ENCODE results near the gene CCDC90B.

Gene CCDC90B

GRCh38 chr11:83222499-83222898 lies 63.7 kb downstream of the CCDC90B start:
- DNase-seq = no peak

- DNase-seq = no peak
These were observed 64.5 kb downstream of the CCDC90B start for GRCh38 chr11:83221694-83222093.

DNA sequence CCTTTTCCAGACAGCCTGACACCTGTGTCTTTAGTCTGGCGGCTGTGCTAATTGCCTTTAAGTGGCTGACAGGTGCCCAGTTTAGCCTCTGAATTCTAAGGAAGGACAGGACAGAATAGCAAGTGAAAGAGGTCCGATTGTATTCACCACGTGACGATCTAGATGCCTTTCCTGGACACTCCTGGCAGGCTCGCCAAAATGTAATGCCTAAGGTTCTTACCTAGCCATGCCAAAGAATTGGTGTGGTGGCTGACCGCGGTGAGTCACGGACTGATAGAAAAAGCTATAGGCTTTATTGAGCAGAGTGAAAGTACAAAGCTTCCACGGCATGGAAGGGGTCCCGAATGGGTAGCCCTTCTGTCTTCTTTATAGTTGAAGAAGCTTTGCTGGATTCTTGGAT lies 65.9 kb downstream of the CCDC90B start:
- no peak for DNase-seq

DNA sequence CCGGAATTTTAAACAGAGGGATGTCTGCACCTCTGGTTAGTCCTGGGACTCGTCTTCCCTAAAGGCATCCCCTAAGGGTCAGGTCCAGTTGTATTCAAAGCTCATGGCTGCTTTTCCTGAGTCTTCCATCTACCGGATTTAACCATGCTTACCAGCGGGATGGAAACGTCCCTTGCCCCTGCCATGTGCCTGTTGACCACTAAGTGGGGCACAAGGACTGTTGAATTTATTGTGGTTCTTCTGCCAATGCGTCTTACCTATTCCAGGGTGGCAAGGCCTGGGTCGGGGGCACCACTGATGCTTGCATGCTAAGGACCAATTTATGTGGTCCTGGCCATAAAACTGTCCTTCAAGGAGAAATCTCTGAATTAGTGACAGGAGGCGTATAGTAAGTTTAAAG lies 67.1 kb downstream of the CCDC90B start:
- no peak for DNase-seq

All from fibroblast of skin of abdomen (primary cell).